K562 (cell line): ENCODE results near the gene LAMA2. TPM values are rescaled to one million over a fixed set of nuclear protein-coding genes. Genes with fewer than 3 reads are reported as not detected.

Source experiments
- ATAC-seq: fragments of 200-7000 bp; cut with Tn5 transposase; 3 replicates; pipeline ENCODE4 v1.9.1; 2020; ENCODE audit warnings: moderate library complexity
- BruUV-seq: library from RNA; stranded (reverse); fragments of 400-500 nt; replicated peaks from 2 replicates; lab custom pipeline; 2021; lab: Mats Ljungman, UMichigan
- CTCF ChIA-PET: fragments of 300-600 bp; formaldehyde crosslinking; extraction: SDS; loops from one replicate; lab custom pipeline; 2021; ENCODE audit warnings: low intra/inter-chr PET ratio; lab: Yijun Ruan, JAX
- POLR2A ChIA-PET: fragments of 300-600, 350-650 bp; sonication (Branson Sonifier 250); formaldehyde crosslinking; extraction: SDS; loops from one replicate; lab custom pipeline; 2021; ENCODE audit warnings: antibody characterized with exemption, inconsistent platforms; lab: Yijun Ruan, JAX
- DNase-seq, 4 experiments: peaks; one replicate each; pipeline versions ENCODE4 v3.0.0 to v3.0.0-alpha.2; 2011 to 2018; ENCODE audit warnings: low spot score in 3 of 4, mixed read lengths in 3 of 4; ENCODE audit errors: extremely low read depth in 1 of 4
- FAIRE-seq: peaks from 2 replicates; lab custom pipeline; 2011; peaks lifted over from hg19 to GRCh38; lab: Jason Lieb, UNC
- H2AFZ ChIP-seq: 2 replicates; pipeline ENCODE4 v1.6.0; 2011; ENCODE audit warnings: low read depth, low read length, control low read depth, inconsistent platforms
- H3K27ac ChIP-seq: fragments of 200-600 bp; 3 replicates; pipeline ENCODE4 v1.8.0; 2011; ENCODE audit warnings: low read depth, mild to moderate bottlenecking, control low read depth, inconsistent platforms, low read length, moderate library complexity, mixed read lengths; ENCODE audit errors: extremely low read depth
- H3K27me3 ChIP-seq, 2 experiments: fragments of 300-600 bp in 1 of 2; 2 replicates in 1 of 2; 3 replicates in 1 of 2; pipeline versions ENCODE4 v1.6.0 to v1.8.0; 2011; ENCODE audit warnings: inconsistent platforms in 2 of 2, low read length in 2 of 2, mild to moderate bottlenecking in 1 of 2, mixed read lengths in 1 of 2, moderate library complexity in 1 of 2; ENCODE audit not compliant: control insufficient read depth in 2 of 2, insufficient read depth in 2 of 2
- H3K36me3 ChIP-seq: fragments of 300-600 bp; 3 replicates; pipeline ENCODE4 v1.8.0; 2011; ENCODE audit warnings: mild to moderate bottlenecking, low read length, inconsistent platforms; ENCODE audit not compliant: control insufficient read depth, insufficient read depth
- H3K4me1 ChIP-seq, 2 experiments: fragments of 200-600 bp in 1 of 2; replicated peaks in 1 of 2; 2 replicates in 1 of 2; 3 replicates in 1 of 2; pipeline versions ENCODE4 v1.5.1 to v1.8.0; 2011; ENCODE audit warnings: inconsistent platforms in 2 of 2, low read length in 2 of 2, mild to moderate bottlenecking in 1 of 2, mixed read lengths in 1 of 2, moderate library complexity in 1 of 2; ENCODE audit not compliant: control insufficient read depth in 2 of 2, insufficient read depth in 2 of 2
- H3K4me2 ChIP-seq: 2 replicates; pipeline ENCODE4 v1.6.1; 2011; ENCODE audit warnings: low read length, control low read depth, inconsistent platforms, mixed read lengths; ENCODE audit not compliant: insufficient read depth
- H3K4me3 ChIP-seq: fragments of 200-600 bp; sonication (generic), shearing (Covaris generic); 2 replicates; pipeline ENCODE4 v1.5.1; 2016; ENCODE audit warnings: control low read depth, inconsistent platforms
- H3K79me2 ChIP-seq: fragments of 200-600 bp; 3 replicates; pipeline ENCODE4 v1.8.0; 2011; ENCODE audit warnings: low read length, inconsistent platforms; ENCODE audit not compliant: control insufficient read depth, insufficient read depth
- H3K9ac ChIP-seq, 2 experiments: 2 replicates each; pipeline versions ENCODE4 v1.6.0 to v1.6.1; 2011; ENCODE audit warnings: low read depth in 2 of 2, low read length in 2 of 2, control low read depth in 1 of 2, inconsistent platforms in 1 of 2, mild to moderate bottlenecking in 1 of 2, mixed read lengths in 1 of 2; ENCODE audit not compliant: insufficient read depth in 1 of 2
- H3K9me1 ChIP-seq: one replicate; pipeline ENCODE4 v1.6.0; 2011; ENCODE audit warnings: inconsistent platforms, mild to moderate bottlenecking, low read length, moderate library complexity; ENCODE audit not compliant: control insufficient read depth, insufficient read depth
- H3K9me3 ChIP-seq: replicated peaks from 2 replicates; pipeline ENCODE4 v1.5.1; 2011; ENCODE audit warnings: low read depth, low read length, inconsistent platforms; ENCODE audit not compliant: control insufficient read depth, insufficient read depth
- H4K20me1 ChIP-seq: replicated peaks from 2 replicates; pipeline ENCODE4 v1.6.1; 2011; ENCODE audit warnings: low read length, inconsistent platforms, mixed read lengths; ENCODE audit not compliant: control insufficient read depth, insufficient read depth
- CREB3 ChIP-seq: fragments of 450-650 bp; conservative IDR thresholded peaks from 2 replicates; pipeline ENCODE4 v1.6.1; 2016; ENCODE audit warnings: missing genetic modification characterization, low read depth, mild to moderate bottlenecking, missing compliant biosample characterization, moderate library complexity
- EGR1 ChIP-seq: fragments of 450-650 bp; conservative IDR thresholded peaks from 2 replicates; pipeline ENCODE4 v1.6.1; 2017; ENCODE audit warnings: mild to moderate bottlenecking
- ETV5 ChIP-seq: sonication (generic); formaldehyde crosslinking; IDR thresholded peaks from 2 replicates; pipeline ENCODE4 v1.4.0; 2020; ENCODE audit warnings: low read depth, mild to moderate bottlenecking, missing genetic modification reagents
- HDAC8 ChIP-seq: fragments of 450-650 bp; IDR thresholded peaks from 2 replicates; pipeline ENCODE4 v1.6.1; 2016; ENCODE audit warnings: mild to moderate bottlenecking, missing genetic modification characterization, moderate library complexity, missing compliant biosample characterization
- HOMEZ ChIP-seq: fragments of 250-450 bp; sonication (Bioruptor Pico); IDR thresholded peaks from 2 replicates; pipeline ENCODE4 v1.4.0; 2020; ENCODE audit warnings: mild to moderate bottlenecking, moderate library complexity
- KLF6 ChIP-seq: fragments of 250-450 bp; sonication (Bioruptor Pico); IDR thresholded peaks from 2 replicates; pipeline ENCODE4 v1.4.0; 2020; ENCODE audit warnings: mild to moderate bottlenecking, moderate library complexity, borderline replicate concordance
- PHB ChIP-seq: fragments of 250-450 bp; sonication (Bioruptor Pico); IDR thresholded peaks from 2 replicates; pipeline ENCODE4 v1.5.0; 2021
- PTRF ChIP-seq: fragments of 450-650 bp; IDR thresholded peaks from 2 replicates; pipeline ENCODE4 v1.6.1; 2016; ENCODE audit warnings: mild to moderate bottlenecking, missing genetic modification characterization, missing compliant biosample characterization
- SLC30A9 ChIP-seq: fragments of 250-450 bp; sonication (Bioruptor Pico); IDR thresholded peaks from 2 replicates; pipeline ENCODE4 v1.8.0; 2022; ENCODE audit warnings: mild to moderate bottlenecking, moderate library complexity
- SOX6 ChIP-seq: fragments of 450-650 bp; IDR thresholded peaks from 2 replicates; pipeline ENCODE4 v1.6.1; 2014; ENCODE audit warnings: mild to moderate bottlenecking
- ZNF347 ChIP-seq: fragments of 450-650 bp; formaldehyde crosslinking; IDR thresholded peaks from 2 replicates; pipeline ENCODE4 v1.4.0; 2020; ENCODE audit warnings: low read depth, mild to moderate bottlenecking, moderate library complexity
- ZZZ3 ChIP-seq: fragments of 450-650 bp; IDR thresholded peaks from 2 replicates; pipeline ENCODE4 v1.6.1; 2016; ENCODE audit warnings: antibody characterized with exemption, mild to moderate bottlenecking, moderate library complexity
- WGBS: fragments of 100-300 bp; shearing (Covaris generic); methylation state at CpG from one replicate; pipeline ENCODE4 v1.1.6; 2016; ENCODE audit warnings: low coverage, mixed read lengths; ENCODE audit not compliant: insufficient coverage; ENCODE audit errors: missing lambda C conversion rate; 5-methylcytosine and 5-hydroxymethylcytosine counted together
- in situ Hi-C: fragments of 300-500 bp; cut with MboI; formaldehyde crosslinking; loops from 4 replicates; pipeline ENCODE4 v1.15.0; 2018; ENCODE audit warnings: inconsistent platforms, mixed read lengths
- intact Hi-C: fragments of 100-400 bp; cut with micrococcal nuclease; formaldehyde crosslinking; loops from 2 replicates; pipeline ENCODE4 v1.14.2; 2022
- polyA plus RNA-seq, 8 experiments: library from polyadenylated mRNA; depleted of rRNA in 4 of 8; stranded (reverse) in 5 of 8; unstranded in 3 of 8; fragments of >200 nt; fragmentation: Nextera tagmentation in 2 of 8; fragmentation: Illumina TruSeq in 1 of 8; extraction: Ambion mirVana in 2 of 8; extraction: Trizol in 1 of 8; gene quantifications; 2 replicates each; pipeline versions ENCODE4 v1.2.1 to v1.2.3, GENCODE V29; 2011 to 2014; ENCODE audit warnings: inconsistent platforms in 1 of 8, missing spikeins in 1 of 8
- total RNA-seq, 7 experiments: library from RNA; depleted of rRNA in 6 of 7; stranded (reverse); fragments of >200 nt in 6 of 7; fragmentation: Illumina TruSeq in 2 of 7; extraction: Trizol in 2 of 7; gene quantifications; 2 replicates each; pipeline versions ENCODE4 v1.2.1 to v1.2.3, GENCODE V29; 2011 to 2021; ENCODE audit warnings: low replicate concordance in 1 of 7
- TF ChIP-seq, protein P1 (sequence below), 2 experiments: fragments of 450-650 bp; conservative IDR thresholded peaks; 2 replicates each; pipeline ENCODE4 v1.6.1; 2017; ENCODE audit warnings: mild to moderate bottlenecking in 2 of 2, moderate library complexity in 2 of 2
- TF ChIP-seq, protein P2 (sequence below): fragments of 250-450 bp; sonication (Bioruptor Pico); IDR thresholded peaks from 2 replicates; pipeline ENCODE4 v1.4.0; 2020; ENCODE audit warnings: borderline replicate concordance

The LAMA2 gene
- total and polyA plus RNA-seq, 9 of the 15 experiments (the other 6 are each of a cell fraction or from before 2014, with no cell fraction given) = 0.04 to 1.5 (median 0.36) TPM

GRCh38 chr6:129031051-129031599 is 148.2 kb downstream of the LAMA2 start (continued):
- TF ChIP-seq, protein P1, sequence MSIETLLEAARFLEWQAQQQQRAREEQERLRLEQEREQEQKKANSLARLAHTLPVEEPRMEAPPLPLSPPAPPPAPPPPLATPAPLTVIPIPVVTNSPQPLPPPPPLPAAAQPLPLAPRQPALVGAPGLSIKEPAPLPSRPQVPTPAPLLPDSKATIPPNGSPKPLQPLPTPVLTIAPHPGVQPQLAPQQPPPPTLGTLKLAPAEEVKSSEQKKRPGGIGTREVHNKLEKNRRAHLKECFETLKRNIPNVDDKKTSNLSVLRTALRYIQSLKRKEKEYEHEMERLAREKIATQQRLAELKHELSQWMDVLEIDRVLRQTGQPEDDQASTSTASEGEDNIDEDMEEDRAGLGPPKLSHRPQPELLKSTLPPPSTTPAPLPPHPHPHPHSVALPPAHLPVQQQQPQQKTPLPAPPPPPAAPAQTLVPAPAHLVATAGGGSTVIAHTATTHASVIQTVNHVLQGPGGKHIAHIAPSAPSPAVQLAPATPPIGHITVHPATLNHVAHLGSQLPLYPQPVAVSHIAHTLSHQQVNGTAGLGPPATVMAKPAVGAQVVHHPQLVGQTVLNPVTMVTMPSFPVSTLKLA (conservative IDR thresholded peaks at IDR 0.05) = no peak
- TF ChIP-seq HDAC8 (tag) (no peak), ETV5 (CRISPR knock-in tag) (no peak), ZZZ3 (no peak), HOMEZ (CRISPR knock-in tag) (no peak), KLF6 (no peak), SOX6 (no peak)
- TF ChIP-seq, all 486 proteins: peak for 0

DNA sequence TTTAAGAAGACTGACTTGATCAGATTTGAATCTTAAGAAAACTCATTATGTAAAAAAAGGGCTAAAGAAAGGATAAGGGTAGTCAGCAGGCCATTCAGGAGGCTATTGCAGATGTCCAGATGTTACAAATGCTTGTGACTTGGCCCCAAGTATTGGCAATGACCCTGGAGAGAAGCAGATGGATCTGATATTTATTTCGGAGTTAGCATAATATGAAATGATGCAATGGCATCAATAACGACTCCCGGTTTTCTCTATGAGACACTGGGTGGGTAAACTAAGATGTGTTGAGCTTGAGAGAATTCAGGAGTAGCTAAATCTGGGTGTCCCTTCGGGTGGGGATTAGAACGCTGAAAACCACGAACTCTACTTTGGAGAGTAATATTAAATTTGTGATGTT is 149.7 kb downstream of the LAMA2 start:
- no peak overlapping the region for H3K9ac ChIP-seq
- ATAC-seq (no peak), DNase-seq (no peak), FAIRE-seq (no peak)
- H3K9me1 ChIP-seq = no peaks in the 10 kb centered on the region
- no peaks in the 10 kb centered on the region for H3K79me2 ChIP-seq
- no peak overlapping the region for H3K4me3 ChIP-seq
- H3K27ac ChIP-seq = no peak overlapping the region
- intact Hi-C loops (no loop called here), in situ Hi-C loops (no loop called here)
- no peak overlapping the region for H3K4me2 ChIP-seq
- H3K36me3 ChIP-seq = no peaks in the 10 kb centered on the region
- no peaks in the 10 kb centered on the region for H4K20me1 ChIP-seq
- no TSS peak for BruUV-seq
- ChIA-PET POLR2A (no interaction called here), CTCF (no interaction called here)
- no peak overlapping the region for H2AFZ ChIP-seq
- no peaks in the 10 kb centered on the region for H3K9me3 ChIP-seq
- no peaks in the 10 kb centered on the region for H3K4me1 ChIP-seq
- 4% methylated on average over 6 of the region's 6 CpGs for WGBS
- no peaks in the 10 kb centered on the region for H3K27me3 ChIP-seq
- TF ChIP-seq SOX6 (no peak), PTRF (tag) (no peak), SLC30A9 (no peak), CREB3 (no peak), ZNF347 (CRISPR knock-in tag) (no peak), EGR1 (no peak), PHB (CRISPR knock-in tag) (no peak)
- TF ChIP-seq, protein P2, sequence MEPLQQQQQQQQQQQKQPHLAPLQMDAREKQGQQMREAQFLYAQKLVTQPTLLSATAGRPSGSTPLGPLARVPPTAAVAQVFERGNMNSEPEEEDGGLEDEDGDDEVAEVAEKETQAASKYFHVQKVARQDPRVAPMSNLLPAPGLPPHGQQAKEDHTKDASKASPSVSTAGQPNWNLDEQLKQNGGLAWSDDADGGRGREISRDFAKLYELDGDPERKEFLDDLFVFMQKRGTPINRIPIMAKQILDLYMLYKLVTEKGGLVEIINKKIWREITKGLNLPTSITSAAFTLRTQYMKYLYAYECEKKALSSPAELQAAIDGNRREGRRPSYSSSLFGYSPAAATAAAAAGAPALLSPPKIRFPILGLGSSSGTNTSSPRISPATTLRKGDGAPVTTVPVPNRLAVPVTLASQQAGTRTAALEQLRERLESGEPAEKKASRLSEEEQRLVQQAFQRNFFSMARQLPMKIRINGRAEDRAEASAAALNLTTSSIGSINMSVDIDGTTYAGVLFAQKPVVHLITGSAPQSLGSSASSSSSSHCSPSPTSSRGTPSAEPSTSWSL (CRISPR knock-in tag) = no peak
